Measurements from ENCODE around the gene NEXMIF.

- TF ChIP-seq, protein P1, sequence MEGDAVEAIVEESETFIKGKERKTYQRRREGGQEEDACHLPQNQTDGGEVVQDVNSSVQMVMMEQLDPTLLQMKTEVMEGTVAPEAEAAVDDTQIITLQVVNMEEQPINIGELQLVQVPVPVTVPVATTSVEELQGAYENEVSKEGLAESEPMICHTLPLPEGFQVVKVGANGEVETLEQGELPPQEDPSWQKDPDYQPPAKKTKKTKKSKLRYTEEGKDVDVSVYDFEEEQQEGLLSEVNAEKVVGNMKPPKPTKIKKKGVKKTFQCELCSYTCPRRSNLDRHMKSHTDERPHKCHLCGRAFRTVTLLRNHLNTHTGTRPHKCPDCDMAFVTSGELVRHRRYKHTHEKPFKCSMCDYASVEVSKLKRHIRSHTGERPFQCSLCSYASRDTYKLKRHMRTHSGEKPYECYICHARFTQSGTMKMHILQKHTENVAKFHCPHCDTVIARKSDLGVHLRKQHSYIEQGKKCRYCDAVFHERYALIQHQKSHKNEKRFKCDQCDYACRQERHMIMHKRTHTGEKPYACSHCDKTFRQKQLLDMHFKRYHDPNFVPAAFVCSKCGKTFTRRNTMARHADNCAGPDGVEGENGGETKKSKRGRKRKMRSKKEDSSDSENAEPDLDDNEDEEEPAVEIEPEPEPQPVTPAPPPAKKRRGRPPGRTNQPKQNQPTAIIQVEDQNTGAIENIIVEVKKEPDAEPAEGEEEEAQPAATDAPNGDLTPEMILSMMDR (IDR thresholded peaks at IDR 0.05; ENCODE audit: poor library complexity), result no peak
- no peak for TF ChIP-seq EZH2 (IDR thresholded peaks at IDR 0.05; ENCODE audit: borderline replicate concordance)
Measured at GRCh38 chrX:74853255-74853654, 72.0 kb downstream of the NEXMIF start.
